Medulla oblongata (tissue), 1 donor: ENCODE results near the gene GREB1.

Experiments used
- DNase-seq: peaks from one replicate; pipeline ENCODE4 v3.0.0-alpha.2; 2015; ENCODE audit errors: extremely low spot score

The GREB1 gene

GRCh38 chr2:11540148-11540995 is 6.5 kb downstream of the GREB1 start:
- DNase-seq: peak; percentile 38

GRCh38 chr2:11540996-11541692 is 7.3 kb downstream of the GREB1 start:
- DNase-seq: no peak

- no peak for DNase-seq
These were observed 7.9 kb downstream of the GREB1 start for GRCh38 chr2:11541693-11542274.

- no peak for DNase-seq
These were observed 8.5 kb downstream of the GREB1 start for GRCh38 chr2:11542275-11542819.

- DNase-seq: no peak
These were observed 9.7 kb downstream of the GREB1 start for GRCh38 chr2:11543337-11544216.

GRCh38 chr2:11546072-11546471 is 12.2 kb downstream of the GREB1 start:
- no peak for DNase-seq

- DNase-seq: no peak
These were observed 14.2 kb downstream of the GREB1 start for GRCh38 chr2:11547912-11548497.

- no peak for DNase-seq
These were observed 16.5 kb downstream of the GREB1 start for GRCh38 chr2:11550302-11550701.

GRCh38 chr2:11550901-11551568 is 17.2 kb downstream of the GREB1 start:
- DNase-seq: no peak

GRCh38 chr2:11551569-11552259 is 17.9 kb downstream of the GREB1 start:
- DNase-seq: no peak

GRCh38 chr2:11552260-11552638 is 18.4 kb downstream of the GREB1 start:
- no peak for DNase-seq

GRCh38 chr2:11553661-11554398 is 20.0 kb downstream of the GREB1 start:
- DNase-seq: no peak

GRCh38 chr2:11554399-11554716 is 20.5 kb downstream of the GREB1 start:
- no peak for DNase-seq

GRCh38 chr2:11556101-11556806 is 22.4 kb downstream of the GREB1 start:
- DNase-seq: no peak

GRCh38 chr2:11558214-11558886 is 24.5 kb downstream of the GREB1 start:
- no peak for DNase-seq

GRCh38 chr2:11559066-11559785 is 25.4 kb downstream of the GREB1 start:
- no peak for DNase-seq

- no peak for DNase-seq
These were observed 25.9 kb downstream of the GREB1 start for GRCh38 chr2:11559786-11560155.

- no peak for DNase-seq
These were observed 27.0 kb downstream of the GREB1 start for GRCh38 chr2:11560806-11561205.
